22Rv1 (cell line): ENCODE measurements around the gene HRH3.

Experiments used
- H3K27ac ChIP-seq: fragments of 450-650 bp; 2 replicates; pipeline ENCODE4 v1.5.1; 2017
- CTCF ChIP-seq: fragments of 450-650 bp; IDR thresholded peaks from 2 replicates; pipeline ENCODE4 v1.5.1; 2017; ENCODE audit warnings: mild to moderate bottlenecking
- ZFX ChIP-seq: fragments of 450-650 bp; IDR thresholded peaks from 2 replicates; pipeline ENCODE4 v1.6.1; 2017; ENCODE audit warnings: antibody characterized with exemption, borderline replicate concordance

The HRH3 gene

DNA sequence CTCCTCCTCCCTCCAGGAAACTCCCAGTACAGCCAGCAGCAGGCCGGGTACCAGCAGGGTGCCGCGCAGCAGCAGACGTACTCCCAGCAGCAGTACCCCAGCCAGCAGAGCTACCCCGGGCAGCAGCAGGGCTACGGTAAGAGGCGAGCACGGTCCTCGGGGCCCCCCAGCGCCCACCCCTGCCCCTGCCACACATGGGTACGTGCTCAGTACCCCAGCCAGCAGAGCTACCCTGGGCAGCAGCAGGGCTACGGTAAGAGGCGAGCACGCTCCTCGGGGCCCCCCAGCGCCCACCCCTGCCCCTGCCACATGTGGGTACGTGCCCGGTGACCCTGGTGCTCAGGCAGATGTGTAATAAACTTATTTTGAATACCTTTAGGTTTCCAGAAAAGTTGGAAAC lies 47.4 kb downstream of the HRH3 start:
- no peak for TF ChIP-seq ZFX
- TF ChIP-seq CTCF = no peak
- no peak overlapping the region for H3K27ac ChIP-seq

- H3K27ac ChIP-seq = no peak overlapping the region
- TF ChIP-seq ZFX (no peak), CTCF (no peak)
Observed at GRCh38 chr20:62171245-62171644, 48.8 kb downstream of the HRH3 start.

DNA sequence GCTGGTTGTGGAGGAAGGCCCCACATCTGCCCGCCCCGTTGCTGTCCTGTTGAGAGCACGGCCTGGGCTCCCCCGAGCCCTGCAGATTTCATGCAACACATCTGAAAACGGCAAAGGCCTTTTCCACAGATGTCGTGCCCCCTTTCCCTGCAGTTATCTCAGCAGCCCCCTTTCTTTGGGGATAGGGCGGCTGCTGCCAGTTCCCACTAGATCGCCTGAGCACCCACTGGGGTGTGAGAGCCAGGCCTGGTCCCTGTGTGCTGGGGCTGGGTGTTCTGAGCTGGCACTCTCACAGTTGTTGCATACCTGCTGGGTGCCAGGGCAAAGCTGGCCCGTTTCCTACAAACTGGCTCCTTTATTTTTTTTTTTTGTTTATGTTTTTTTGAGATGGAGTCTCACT lies 49.5 kb downstream of the HRH3 start:
- no peak overlapping the region for H3K27ac ChIP-seq
- TF ChIP-seq CTCF = no peak
- TF ChIP-seq ZFX = no peak

DNA sequence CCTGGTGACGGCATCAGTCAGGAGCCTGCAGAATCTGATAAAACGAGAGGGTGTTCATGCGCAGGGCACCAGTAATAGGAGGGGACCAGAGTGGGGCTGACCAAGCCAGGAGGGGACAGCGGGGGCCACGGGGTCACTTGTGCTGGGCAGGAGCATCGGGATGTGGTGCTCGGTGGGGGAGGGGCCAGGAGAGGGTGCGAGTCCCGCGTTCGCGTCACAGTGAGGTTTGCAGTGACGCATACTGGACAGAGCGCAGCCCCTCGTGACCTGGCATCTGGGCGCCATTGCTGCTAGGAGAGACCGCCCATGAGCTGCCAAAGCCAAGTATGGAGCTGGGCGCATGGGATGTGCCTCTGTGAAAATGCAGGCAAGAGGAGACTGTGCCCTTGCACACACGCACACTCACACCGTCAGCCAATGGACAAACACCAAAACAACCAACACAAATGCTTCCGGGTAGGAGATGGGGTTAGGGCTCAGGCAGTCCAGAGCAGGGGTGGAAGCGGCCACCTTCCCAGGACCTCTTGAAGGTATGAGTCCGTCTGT lies 51.1 kb downstream of the HRH3 start:
- TF ChIP-seq CTCF (no peak), ZFX (no peak)
- H3K27ac ChIP-seq = no peak overlapping the region

DNA sequence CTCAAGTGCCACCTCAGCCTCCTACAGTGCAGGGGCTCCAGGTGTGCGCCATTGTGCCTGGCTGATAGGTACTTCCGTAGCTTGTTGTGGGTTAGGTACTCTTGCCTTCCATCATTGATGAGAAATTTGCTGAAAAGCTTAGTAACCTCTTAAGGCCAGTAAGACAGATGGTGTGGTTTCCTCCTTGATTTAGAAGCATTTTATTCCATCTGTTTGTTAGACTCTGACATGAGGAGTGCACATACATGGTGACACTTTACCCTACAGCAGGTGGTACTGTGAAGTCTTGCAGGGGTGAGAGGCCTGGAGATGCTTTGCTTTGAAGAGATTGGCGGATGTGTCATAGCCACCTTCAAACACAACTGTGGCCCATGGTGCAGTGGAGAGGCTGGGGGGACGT lies 52.0 kb downstream of the HRH3 start:
- TF ChIP-seq ZFX (no peak), CTCF (no peak)
- no peak overlapping the region for H3K27ac ChIP-seq

DNA sequence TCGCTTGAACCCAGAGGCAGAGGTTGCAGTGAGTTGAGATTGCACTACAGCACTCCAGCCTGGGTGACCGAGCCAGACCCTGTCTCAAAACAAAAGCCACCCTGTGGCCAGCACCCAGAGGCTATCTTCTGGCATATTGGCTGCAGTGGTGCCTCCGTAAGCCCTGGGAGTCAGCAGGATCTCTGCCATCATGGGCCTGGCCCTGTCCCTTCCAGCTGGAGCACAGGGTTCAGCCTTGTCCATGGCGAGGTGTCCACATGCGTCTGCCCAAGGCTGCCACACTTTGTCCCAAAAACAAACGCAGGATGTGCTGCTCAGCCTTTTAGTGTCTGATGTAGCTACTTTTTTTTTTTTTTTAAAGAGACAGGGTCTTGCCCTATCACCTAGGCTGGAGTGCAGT lies 52.6 kb downstream of the HRH3 start:
- TF ChIP-seq ZFX (no peak), CTCF (no peak)
- H3K27ac ChIP-seq = no peak overlapping the region

DNA sequence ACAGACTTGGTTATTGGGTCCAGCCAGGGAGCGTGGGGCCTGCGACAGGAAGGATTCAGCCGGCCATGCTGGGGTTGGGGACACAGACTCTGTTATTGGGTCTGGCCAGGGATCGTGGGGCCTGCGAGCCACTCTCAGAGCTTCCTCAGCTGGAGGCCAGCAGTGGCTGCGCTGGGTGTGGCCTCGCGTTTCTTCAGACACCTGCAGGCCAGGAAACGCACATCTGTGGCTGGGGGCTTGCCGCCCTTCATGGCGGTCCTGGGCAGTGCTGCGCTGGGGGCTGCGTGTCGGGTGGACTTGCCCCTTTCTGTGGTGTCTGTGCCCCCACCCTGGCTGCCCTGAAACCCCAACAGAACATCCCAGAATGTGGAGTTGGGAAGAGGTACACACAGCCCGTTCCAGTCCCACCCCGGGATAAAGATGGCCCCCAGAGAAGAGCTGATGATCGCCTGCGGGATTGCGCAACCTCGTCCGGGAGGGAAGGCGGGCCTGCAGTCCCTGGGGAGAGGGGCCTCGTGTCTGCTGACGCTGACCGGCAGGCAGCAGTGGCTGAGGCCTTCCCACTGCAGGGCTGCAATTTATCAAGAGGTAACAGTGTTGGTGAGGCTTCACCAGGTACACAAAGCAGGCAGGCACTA lies 54.2 kb downstream of the HRH3 start:
- no peak for TF ChIP-seq ZFX
- TF ChIP-seq CTCF = no peak
- no peak overlapping the region for H3K27ac ChIP-seq
